ENCODE measurements around the gene ZNF622.
A peak's percentile ranks its signal among the peaks of the same experiment; 100 is the strongest.

GRCh38 chr5:16456103-16456832 lies 9.3 kb downstream of the ZNF622 start:
- TF ChIP-seq CTCF (IDR thresholded peaks at IDR 0.05) (peak; percentile 42 to 62 (median 48)), POLR2A (IDR thresholded peaks at IDR 0.05) (no peak)
